ENCODE data around the gene GNAS-AS1. TPM values are rescaled to one million over a fixed set of nuclear protein-coding genes. Genes with fewer than 3 reads are reported as not detected.

Gene GNAS-AS1
- total RNA-seq, 6 donors from 2014 or later = 0.30 to 2.1 (median 0.54) TPM; not detected in 1

- Histone ChIP-seq H3K27ac (peak overlapping the region in 3 of 4 donors; percentile 97 to 100 (median 99)), H3K4me3 (peak overlapping the region in 2 of 4 donors; percentile 73 to 85)
- DNase-seq = no peak
Measured at GRCh38 chr20:58893355-58894120, 42.8 kb upstream of the GNAS-AS1 start.

GRCh38 chr20:58892932-58893224, 42.2 kb upstream of the GNAS-AS1 start:
- 0% methylated on average over 1 of the region's 1 CpG for WGBS, 2 donors
- ATAC-seq (ENCODE audit: low FRiP score in 2 of 2) = no peak
- peak overlapping the region; percentile 73 to 85 (median 78) for H3K4me3 ChIP-seq
- no peak for TF ChIP-seq POLR2AphosphoS5 (IDR thresholded peaks at IDR 0.05)
- TF ChIP-seq EP300 (IDR thresholded peaks at IDR 0.05) = no peak
- TF ChIP-seq CTCF (IDR thresholded peaks at IDR 0.05) = no peak
- TF ChIP-seq POLR2A (IDR thresholded peaks at IDR 0.05) = no peak
- peaks cover 45 to 59% (median 49%) of the 10 kb centered on the region in 4 donors for H3K4me1 ChIP-seq
- no peaks in the 10 kb centered on the region for H3K27me3 ChIP-seq
- no peaks in the 10 kb centered on the region for H3K9me3 ChIP-seq
- H3K27ac ChIP-seq = peak overlapping the region; percentile 97 to 100 (median 98)
- DNase-seq = no peak
- H3K36me3 ChIP-seq = peaks cover 0 to 3% (median 0%) of the 10 kb centered on the region in 4 donors

More at GRCh38 chr20:58893355-58894120, 42.8 kb upstream of the GNAS-AS1 start:
- 63 to 69% methylated on average over 5 of the region's 5 CpGs for WGBS, 2 donors
- TF ChIP-seq EP300 (IDR thresholded peaks at IDR 0.05) = no peak
- TF ChIP-seq POLR2A (IDR thresholded peaks at IDR 0.05) = no peak
- TF ChIP-seq CTCF (IDR thresholded peaks at IDR 0.05) = no peak
- no peak for TF ChIP-seq POLR2AphosphoS5 (IDR thresholded peaks at IDR 0.05)
- Histone ChIP-seq H3K9me3 (no peaks in the 10 kb centered on the region), H3K36me3 (peaks cover 0 to 5% (median 0%) of the 10 kb centered on the region in 4 donors), H3K4me1 (peaks cover 47 to 66% (median 52%) of the 10 kb centered on the region in 4 donors), H3K27me3 (no peaks in the 10 kb centered on the region)
- ATAC-seq (ENCODE audit: low FRiP score in 2 of 2) = no peak

GRCh38 chr20:58892141-58892931, 41.6 kb upstream of the GNAS-AS1 start:
- ATAC-seq (ENCODE audit: low FRiP score in 2 of 2) (peak; percentile 28 to 52), DNase-seq (peak; percentile 88 to 91)
- Histone ChIP-seq H3K27ac (peak overlapping the region; percentile 97 to 100 (median 98)), H3K9me3 (no peaks in the 10 kb centered on the region), H3K4me1 (peaks cover 39 to 54% (median 45%) of the 10 kb centered on the region in 4 donors), H3K36me3 (peaks cover 0 to 3% (median 0%) of the 10 kb centered on the region in 4 donors), H3K4me3 (peak overlapping the region; percentile 73 to 85 (median 78)), H3K27me3 (no peaks in the 10 kb centered on the region)
- whole genome bisulfite sequencing, 2 donors = 0 to 2% methylated on average over 26 to 38 of the region's 49 CpGs
- TF ChIP-seq POLR2AphosphoS5 (IDR thresholded peaks at IDR 0.05) (peak in 1 of 2 donors; percentile 53), POLR2A (IDR thresholded peaks at IDR 0.05) (no peak)

GRCh38 chr20:58891718-58892140, 41.0 kb upstream of the GNAS-AS1 start:
- Histone ChIP-seq H3K36me3 (peaks cover 0 to 3% (median 0%) of the 10 kb centered on the region in 4 donors), H3K4me1 (peaks cover 36 to 48% (median 40%) of the 10 kb centered on the region in 4 donors), H3K27ac (peak overlapping the region; percentile 97 to 100 (median 98)), H3K9me3 (no peaks in the 10 kb centered on the region), H3K4me3 (peak overlapping the region; percentile 73 to 85 (median 78)), H3K27me3 (no peaks in the 10 kb centered on the region)
- DNase-seq (peak; percentile 28 to 87), ATAC-seq (ENCODE audit: low FRiP score in 2 of 2) (no peak)
- WGBS, 2 donors = 0% methylated on average over 3 to 10 of the region's 55 CpGs
- TF ChIP-seq POLR2A (IDR thresholded peaks at IDR 0.05) (no peak), POLR2AphosphoS5 (IDR thresholded peaks at IDR 0.05) (no peak), EP300 (IDR thresholded peaks at IDR 0.05) (no peak), CTCF (IDR thresholded peaks at IDR 0.05) (no peak)
